ENCODE results near the gene AKAP8L. TPM values are rescaled to one million over a fixed set of nuclear protein-coding genes. Genes with fewer than 3 reads are reported as not detected.

AKAP8L gene
- polyA plus RNA-seq, 3 donors, result 93.0 to 101 (median 96.4) TPM

DNA sequence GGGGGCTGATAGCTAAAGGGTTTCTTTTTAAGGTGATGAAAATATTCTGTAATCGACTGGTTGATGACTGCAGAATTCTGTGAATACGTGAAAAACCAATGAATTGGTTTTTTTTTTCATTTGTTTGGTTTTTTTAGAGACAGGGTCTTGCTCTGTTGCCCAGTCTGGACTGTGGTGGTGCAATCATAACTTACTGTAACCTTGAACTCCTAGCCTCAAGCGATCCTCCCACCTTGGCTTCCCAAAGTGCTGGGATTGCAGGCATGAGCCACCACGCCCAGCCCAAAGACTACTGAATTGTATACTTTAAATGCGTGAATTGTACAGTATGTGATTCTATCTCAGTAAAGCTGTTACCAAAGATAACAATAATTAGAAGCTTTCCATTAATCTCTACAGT lies 24.4 kb downstream of the AKAP8L start:
- DNase-seq (ENCODE audit: low read depth in 3 of 3, low spot score in 2 of 3), result no peak

DNA sequence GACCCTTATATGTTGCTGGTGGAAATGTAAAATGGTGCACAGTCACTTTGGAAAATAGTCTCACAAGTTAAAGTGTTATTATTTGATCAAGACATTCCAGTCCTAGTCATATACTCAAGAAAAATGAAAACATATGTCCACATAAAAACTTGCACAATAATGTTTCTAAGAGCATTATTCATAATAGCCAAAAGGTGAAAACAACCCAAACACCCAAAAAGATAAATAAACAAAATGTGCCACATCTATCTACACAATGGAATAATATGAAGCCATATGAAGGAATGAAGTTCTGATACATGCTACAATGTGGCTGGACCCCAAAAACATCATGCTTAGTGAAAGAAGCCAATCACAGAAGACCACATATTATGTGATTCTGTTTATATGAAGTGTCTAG lies 24.8 kb downstream of the AKAP8L start:
- DNase-seq (ENCODE audit: low read depth in 3 of 3, low spot score in 2 of 3), result no peak

DNA sequence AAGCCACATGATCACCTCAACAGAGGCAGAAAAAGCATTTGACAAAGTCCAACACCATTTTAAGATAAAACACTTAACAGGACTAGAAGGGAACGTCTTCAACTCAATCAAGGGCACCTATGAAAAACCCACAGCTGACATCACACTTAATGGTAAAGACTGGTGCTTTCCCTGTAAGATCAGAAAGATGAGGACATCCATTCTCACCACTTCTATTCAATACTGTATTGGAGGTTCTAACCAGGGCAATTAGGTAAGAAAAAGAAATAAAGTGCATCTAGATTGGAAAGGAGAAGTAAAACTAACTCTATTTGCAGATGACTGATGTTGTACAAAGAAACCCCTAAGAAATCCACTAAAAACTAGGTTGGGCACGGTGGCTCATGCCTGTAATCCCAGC lies 28.0 kb downstream of the AKAP8L start:
- DNase-seq (ENCODE audit: low read depth in 3 of 3, low spot score in 2 of 3), result no peak

DNA sequence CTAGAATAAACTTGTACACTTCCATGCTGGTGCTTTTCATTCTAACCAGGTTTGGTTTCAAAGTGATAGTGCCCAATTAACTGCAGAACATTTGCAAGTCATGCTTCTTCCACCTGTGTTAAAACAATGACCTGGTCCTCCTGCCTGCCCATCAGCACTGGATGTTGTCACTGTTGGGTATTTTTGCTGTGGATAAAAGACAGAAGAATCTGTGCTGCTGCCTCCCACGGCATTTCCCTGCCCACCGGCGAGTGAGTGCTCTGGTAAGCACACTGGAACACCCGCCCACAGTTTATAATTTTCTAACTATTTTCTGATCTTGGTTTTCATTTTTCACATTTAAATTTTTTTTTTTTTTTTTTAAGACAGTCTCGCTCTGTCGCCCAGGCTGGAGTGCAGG lies 36.9 kb downstream of the AKAP8L start:
- DNase-seq (ENCODE audit: low read depth in 3 of 3, low spot score in 2 of 3), result no peak

DNA sequence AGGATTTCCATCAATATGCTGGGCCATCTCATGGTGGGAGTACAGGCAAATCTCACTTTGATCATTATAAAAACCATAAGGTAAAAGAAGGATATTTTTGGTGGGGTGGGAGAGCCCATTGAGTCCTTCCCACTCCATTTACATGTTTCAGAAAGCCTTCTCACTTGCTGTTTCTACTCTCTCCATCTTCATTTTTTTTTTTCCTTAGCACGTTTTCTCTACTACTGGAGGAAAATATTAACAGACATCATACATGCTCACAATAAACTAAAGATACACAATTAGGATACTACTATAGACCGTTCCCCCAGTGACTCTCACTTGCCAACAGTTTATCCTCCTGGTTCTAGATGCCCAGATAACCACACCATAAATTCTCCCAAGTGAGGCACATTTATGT lies 37.4 kb downstream of the AKAP8L start:
- no peak for DNase-seq (ENCODE audit: low read depth in 3 of 3, low spot score in 2 of 3)

DNA sequence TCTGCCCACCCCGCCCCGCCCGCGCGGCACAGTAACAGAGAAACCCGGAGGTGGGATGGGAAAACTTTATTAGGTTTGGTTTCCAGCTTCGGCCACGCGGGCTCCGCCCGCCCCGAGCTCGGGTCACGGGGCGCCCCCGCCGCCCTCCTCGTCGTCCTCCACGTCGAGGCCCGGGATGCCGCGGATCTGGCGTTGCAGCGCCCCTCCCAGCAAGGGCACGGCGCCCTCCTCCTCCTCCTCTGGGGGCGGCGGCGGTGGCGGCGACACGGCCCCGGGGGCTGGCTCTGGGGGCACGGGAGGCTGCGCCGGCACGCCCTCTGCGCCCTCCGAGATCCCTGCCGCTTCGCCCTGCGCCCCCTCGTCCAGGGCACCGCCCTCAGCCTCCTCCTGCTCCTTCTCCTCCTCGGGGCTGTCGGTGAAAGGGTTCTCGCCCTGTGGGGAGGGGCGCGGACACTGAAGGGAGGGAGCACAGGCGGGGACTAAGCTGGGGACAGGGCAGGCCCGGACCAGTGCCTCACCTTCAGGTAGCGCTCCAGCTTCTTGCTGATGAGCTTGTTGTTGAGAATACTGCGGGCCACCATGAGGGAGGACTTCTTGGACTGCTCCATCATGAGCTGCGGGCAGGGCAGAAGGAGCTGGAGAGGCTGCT lies 38.7 kb downstream of the AKAP8L start:
- DNase-seq (ENCODE audit: low read depth in 3 of 3, low spot score in 2 of 3), result peak in 2 of 3 donors; percentile 27 to 36

DNA sequence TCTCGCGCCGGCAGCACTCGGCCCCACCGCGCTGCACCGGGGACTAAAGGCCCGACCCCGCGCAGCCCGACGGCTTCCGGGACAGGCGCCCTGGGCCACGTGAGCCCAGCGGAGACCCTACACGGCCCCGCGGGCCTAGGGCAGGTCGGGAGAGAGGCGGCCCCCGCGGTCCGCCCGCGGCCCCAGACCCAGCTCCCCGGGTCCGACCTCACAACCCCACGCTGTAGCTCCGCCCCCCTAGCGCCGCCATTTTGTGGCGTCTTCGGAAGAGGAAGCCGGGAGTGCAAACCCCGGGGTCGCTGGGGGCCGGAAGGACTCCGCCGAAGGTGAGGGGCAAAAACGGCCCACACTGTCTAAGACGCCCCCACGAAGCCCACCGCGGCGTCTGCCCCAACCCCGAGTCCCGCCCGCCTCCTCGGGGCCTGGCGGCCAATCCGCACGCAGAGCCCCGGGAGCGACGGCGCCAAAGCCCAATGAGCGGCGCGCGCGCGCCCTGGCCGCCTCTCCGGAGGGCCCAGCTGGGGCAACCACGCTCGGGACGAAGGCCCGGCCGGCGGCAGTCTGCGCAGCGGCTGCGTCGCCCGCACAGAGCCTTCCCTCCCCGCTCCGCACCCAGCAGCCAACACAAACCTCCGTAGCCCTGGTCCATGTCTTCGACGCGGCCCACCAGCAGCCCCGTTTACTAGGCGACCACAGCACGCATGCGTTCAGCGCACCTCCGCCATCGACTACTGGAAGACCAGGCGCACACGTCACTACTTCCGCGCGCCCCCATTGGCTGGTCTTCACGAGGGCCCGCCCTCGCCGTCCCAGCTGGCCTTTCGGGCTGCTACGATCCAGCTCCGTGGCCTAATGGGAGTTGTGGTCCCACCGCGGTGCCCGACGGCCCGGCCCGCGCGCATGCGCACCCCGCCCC lies 39.4 kb downstream of the AKAP8L start, which contains the start of gene AKAP8:
Gene AKAP8, minus strand, starts transcription at position 705 of the 916 bp plus-strand sequence. Its CDS starts 56 bp downstream, at position 649.
- DNase-seq (ENCODE audit: low read depth in 3 of 3, low spot score in 2 of 3), result peak; percentile 92 to 98 (median 96)

DNA sequence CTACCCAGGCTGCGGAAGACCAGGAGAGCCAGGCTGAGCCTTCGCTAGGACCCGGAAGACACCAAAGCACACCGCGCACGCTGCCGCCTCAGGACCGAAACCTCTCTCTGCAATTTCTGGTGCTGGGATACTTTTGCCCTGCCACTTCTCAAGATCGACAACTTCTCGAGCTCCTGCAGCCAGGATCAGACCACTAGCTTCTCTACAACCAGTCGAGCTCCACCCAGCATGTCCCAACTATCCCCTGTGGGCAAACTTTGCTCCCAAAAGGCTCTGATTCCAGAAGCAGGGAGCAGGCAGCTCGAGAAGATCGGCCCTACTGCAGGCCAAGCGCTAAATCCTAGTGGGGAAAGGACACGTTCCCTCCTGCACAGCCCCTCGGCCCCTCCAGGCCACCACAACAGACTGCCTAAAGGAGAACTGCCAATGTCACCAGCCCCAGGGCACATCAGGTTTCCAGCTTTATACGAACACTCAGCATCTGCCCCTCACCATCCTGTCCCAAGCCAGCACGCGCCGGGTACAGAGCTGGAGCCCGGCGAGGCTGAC lies 40.2 kb downstream of the AKAP8L start:
- DNase-seq (ENCODE audit: low read depth in 3 of 3, low spot score in 2 of 3), result peak; percentile 10 to 36 (median 19)

DNA sequence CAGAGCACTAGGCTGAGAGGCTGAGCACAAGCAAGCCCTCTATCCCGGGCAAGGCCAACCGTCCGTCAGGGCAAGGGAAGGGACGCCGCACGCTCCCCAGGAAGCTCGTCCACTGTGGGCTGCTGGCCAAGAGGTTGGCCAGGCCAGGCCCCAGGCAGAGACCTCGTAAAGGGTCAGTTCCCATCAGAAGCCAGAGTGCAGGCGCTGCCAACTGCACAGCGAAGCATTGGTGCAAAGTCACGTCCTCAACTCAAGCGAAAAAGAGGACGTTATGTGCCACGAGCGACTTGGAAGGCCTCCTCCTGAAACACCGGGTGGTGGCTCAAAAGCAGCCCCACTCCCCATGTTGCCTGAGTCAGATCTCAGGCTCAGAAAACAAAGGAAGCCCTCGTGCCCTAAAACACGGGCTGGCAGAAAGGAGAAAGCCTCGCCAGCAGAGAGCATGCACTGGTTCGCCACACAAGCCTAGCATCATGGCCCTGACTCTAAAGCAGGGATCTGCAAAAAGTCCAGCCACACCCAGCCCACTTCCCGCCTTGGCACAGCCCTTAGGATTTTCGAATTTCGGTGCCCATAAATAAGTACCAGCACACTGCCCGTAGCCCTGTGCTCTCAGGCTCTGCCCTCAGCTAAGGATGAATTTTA lies 43.9 kb downstream of the AKAP8L start:
- DNase-seq (ENCODE audit: low read depth in 3 of 3, low spot score in 2 of 3), result no peak

DNA sequence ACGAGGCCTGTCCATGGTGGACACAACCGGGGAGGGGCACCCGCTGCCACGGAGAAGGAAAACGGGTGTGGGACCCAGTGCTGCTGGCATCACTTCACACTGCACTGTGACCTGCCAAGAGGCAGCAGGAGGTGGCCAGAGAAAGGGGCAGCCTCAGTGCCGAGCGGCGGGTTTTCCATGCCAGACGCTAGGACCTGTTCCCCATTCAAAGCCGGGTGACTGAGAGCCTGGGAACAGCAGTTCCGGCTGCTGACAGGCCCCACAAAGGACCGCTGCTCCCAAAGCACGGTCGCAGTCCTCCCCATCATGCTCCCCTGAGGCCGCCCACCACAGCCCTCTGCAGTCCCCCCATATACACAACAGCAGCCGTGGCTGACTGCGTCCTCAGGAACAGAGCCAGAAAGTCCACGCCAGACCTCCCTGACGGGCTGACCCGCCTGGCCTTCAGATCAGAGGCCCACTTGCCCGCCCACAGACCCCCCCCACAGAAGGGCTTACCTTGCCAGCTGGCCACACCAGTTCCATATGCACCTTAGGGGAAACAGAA lies 44.6 kb downstream of the AKAP8L start:
- DNase-seq (ENCODE audit: low read depth in 3 of 3, low spot score in 2 of 3), result no peak

DNA sequence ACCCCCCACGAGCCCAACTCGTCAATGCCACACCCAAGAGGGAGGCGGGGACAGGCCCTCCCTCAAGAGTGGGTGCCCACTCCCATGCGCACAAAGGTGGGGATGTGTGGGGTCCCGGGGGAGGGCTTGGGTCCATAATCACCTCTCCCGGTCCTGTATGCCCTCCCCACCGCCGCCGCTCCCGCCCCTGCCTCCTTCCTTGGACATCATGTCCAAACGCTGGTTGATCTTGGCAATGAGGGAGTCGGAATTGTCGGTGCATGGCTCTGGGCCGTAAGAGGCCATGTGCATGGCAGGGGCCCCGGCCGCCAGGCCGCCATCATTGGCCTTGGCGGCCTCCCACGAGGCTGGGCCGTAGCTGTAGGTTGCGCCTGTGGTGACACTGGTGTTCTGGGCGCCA lies 45.1 kb downstream of the AKAP8L start:
- DNase-seq (ENCODE audit: low read depth in 3 of 3, low spot score in 2 of 3), result no peak

DNA sequence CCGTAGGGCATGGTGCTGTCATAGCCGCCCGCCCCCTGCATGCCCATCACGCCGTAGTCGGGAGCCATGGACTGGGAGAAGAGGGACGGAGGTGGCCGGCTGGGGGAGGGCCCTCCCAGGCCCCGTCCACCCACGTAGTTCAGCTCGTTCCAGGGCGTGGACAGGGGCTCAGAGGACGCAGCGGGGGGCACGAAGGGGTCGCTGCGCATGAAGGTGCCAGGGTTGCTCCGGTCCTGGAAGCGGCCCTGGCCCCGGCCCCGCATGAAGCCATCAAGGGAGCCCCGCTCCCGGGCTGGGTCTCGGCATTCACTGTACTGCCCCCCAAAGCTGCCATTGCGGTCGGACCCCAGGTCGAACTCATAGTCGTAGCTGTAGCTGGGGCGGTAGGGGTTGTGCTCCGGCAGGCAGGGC lies 45.9 kb downstream of the AKAP8L start:
- no peak for DNase-seq (ENCODE audit: low read depth in 3 of 3, low spot score in 2 of 3)

DNA sequence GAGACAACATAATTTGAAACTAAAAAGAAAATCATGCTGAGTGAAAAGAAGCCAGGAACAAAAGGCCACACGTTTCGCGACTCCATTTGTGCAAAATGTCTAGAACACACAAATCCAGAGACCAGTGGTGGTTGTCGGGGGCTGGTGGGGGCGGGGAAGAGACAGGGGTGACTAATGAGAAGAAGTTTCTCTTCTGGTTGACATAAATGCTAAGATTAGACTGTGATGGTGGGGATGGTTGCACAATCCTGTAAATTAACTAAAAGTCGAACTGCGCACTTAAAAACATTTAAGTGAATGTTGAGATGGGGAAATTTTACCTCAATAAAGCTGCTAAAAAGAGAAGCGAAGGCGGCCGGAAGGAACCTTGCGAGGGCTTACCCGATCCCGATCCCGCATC lies 46.3 kb downstream of the AKAP8L start:
- no peak for DNase-seq (ENCODE audit: low read depth in 3 of 3, low spot score in 2 of 3)

DNA sequence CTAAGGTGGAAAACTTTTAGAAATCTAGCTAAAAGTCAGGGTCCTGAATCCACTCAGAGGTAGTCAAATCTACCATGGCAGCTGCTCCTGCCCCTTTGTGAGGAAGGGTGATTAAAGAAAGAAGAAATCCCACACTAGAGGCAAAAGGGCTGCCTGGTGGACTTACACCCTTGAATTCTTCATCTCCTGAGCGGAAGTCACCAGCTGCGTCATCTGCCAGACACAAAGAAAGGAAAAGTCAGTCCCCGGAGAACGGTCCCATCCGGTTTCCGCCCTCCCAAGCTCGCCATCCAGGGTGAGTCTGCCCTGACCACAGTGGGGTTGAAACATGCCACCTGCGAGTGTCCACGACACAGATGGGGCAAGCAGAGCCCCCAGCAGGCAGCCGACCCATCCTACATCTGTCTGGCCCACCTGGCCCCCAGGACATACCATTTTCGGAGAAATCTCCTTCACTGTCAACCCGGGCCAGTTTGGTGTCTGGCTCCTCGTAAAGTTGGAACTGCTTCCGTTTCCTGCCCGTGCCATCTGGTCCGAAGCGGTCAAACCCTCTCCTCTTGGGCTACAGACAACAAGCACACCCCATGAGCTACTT lies 46.9 kb downstream of the AKAP8L start:
- no peak for DNase-seq (ENCODE audit: low read depth in 3 of 3, low spot score in 2 of 3)

DNA sequence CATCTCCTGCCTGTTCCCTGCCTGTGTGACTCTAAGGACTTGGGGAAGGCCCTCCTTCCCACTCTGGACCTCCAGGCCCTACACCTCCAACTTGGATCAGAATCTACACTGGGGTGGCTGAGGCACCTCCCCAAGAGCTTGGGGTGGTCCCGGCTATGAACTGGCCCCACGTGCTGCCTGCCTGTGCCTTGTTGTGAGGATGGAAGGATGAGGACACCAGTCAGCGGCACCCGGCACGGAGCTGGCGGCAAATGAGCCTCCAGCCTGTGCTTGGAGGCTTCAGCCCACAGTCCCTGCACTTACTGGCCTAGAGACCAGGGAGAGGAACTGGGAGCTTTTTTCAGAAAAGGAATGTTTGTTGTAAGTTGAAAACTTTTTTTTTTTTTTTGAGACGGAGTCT lies 47.7 kb downstream of the AKAP8L start:
- DNase-seq (ENCODE audit: low read depth in 3 of 3, low spot score in 2 of 3), result no peak

DNA sequence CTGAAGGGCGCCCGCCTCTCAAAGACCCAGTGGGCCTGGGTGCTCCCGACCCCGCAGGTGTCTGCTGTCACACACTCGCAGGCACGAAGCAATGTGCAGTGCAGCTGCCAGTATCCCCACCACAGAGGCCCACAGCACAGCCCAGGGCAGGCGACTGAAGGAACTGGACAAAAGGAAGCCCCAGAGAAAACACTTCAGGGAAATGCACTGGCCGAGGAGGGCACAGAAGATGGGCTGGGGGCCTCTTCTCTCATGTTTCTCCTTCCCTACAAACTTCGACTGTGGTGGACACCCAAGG lies 49.2 kb downstream of the AKAP8L start:
- no peak for DNase-seq (ENCODE audit: low read depth in 3 of 3, low spot score in 2 of 3)

DNA sequence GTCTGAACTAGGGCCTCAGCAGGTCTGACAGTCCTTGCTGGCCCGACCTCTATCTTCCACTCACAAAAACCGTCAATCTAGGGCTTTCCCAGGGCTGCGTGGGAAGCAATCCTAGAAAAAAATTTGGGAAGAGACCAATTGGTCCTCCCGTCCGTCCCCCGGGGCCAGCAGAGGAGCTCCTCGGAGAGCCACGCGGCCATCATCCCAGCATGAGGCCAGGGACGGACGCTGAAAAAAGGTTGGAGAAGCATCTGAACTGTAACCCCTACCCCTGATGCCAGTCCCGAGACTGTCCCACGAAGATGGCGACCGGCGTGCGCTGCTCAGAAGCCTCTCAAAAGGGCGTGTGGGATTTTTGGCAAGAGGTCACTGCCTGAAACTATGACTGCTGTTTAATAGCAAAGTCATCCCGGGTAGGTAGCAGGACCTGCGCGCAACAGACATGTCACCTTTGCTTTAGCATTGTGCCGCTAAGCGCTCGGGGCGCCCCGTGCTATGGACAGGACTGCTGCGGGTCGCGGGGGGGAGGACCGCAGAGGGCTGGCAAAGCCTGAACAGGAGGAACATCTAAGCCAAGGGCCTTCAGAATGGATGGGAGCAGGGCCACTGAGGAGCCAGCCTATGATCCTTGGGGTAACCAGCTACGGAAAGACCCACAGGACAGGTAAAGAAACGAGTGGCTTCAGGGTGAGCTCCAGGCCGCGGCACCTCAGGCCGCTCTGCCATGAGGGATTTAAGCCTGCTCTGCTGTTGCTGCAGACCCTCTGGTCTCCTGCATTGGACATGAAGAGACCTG lies 49.8 kb downstream of the AKAP8L start:
- no peak for DNase-seq (ENCODE audit: low read depth in 3 of 3, low spot score in 2 of 3)

DNA sequence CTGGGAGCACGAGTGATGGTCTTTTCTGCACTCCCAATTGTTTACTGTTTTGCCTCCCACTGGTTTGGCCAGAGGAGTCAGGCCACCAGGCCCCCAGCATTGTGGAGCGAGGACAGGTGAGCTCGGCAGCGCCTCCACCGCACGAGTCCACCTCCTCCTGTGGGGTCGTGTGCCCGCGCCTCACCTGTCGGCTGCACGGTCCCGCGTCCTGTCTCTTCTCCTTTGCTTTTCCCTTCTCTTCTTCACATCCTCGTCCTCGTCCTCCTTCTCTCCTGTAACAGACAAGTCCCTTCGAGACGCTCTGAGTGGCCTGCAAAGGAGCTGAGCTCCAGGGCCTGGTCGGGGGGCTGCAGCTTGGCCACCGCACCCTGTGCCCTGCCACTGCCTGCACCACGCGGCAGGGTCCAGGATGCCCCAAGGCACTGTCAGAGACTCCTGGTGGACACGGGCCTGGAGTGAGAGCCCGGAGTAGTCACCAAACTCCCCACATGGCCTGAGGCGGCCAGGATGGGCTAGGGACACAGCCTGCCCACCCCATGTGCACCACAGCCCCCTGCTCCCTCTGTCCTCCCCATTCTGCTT lies 50.6 kb downstream of the AKAP8L start:
- no peak for DNase-seq (ENCODE audit: low read depth in 3 of 3, low spot score in 2 of 3)

DNA sequence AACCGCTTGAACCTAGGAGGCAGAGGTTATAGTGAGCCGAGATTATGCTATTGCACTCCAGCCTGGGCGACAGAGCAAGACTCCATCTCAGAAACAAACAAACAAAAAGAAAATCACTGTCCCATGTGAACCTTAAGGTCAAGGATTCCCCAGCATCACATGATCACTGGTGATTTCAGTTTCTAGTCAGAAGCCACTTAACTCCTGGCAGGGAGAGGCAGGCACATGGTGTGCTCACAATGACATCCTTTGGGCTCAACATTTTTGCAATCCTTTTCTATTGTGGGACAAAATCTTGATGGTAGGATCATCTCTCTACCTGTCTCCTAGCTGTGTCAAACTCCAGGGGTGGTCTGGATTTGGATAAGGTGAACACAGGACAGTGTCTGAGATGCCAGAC lies 51.3 kb downstream of the AKAP8L start:
- DNase-seq (ENCODE audit: low read depth in 3 of 3, low spot score in 2 of 3), result no peak

DNA sequence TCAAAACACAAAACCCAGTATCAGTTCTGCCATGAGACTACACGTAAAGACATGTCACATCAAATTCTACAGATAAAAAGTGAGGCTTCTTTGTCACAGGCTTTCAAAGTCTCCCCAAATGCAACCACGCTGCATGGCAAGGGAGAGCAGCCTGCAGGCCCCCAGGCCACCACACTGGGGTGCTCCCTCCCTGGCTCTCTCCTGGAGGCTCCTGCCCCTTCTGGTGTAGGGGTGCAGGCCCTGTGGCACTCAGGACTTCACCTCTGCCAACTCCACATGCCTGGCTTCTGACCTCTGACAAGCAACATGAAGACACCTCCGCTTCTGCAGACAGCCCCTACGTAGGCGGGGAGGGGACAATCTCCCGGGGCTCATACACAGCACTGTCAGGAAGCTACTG lies 53.5 kb downstream of the AKAP8L start:
- DNase-seq (ENCODE audit: low read depth in 3 of 3, low spot score in 2 of 3), result no peak

Data from right renal cortex interstitium (tissue), 3 donors.